Upper lobe of left lung (tissue), 6 donors: ENCODE measurements around the gene RBM15. TPM values are rescaled to one million over a fixed set of nuclear protein-coding genes. Genes with fewer than 3 reads are reported as not detected.
A peak's percentile ranks its signal among the peaks of the same experiment; 100 is the strongest.

ENCODE experiments used
- ATAC-seq, 2 donors: fragments of 200-7000 bp; cut with Tn5 transposase; one replicate each; pipeline ENCODE4 v1.9.1; 2022; ENCODE audit warnings: mild to moderate bottlenecking in 2 of 2, moderate library complexity in 2 of 2; ENCODE audit not compliant: low FRiP score in 2 of 2
- DNase-seq, 2 donors: peaks; one replicate each; pipeline ENCODE4 v3.0.0-alpha.2; 2019 to 2020
- H3K27ac ChIP-seq, 4 donors: fragments of 200-600 bp; sonication (generic); one replicate each; pipeline ENCODE4 v1.5.1; 2016 to 2019
- H3K27me3 ChIP-seq, 4 donors: fragments of 200-600 bp; sonication (generic); one replicate each; pipeline ENCODE4 v1.5.1; 2017 to 2019
- H3K36me3 ChIP-seq, 4 donors: fragments of 200-600 bp; sonication (generic); one replicate each; pipeline ENCODE4 v1.5.1; 2016 to 2019
- H3K4me1 ChIP-seq, 4 donors: fragments of 200-600 bp; sonication (generic); one replicate each; pipeline ENCODE4 v1.5.1; 2018 to 2019
- H3K4me3 ChIP-seq, 4 donors: fragments of 200-600 bp; sonication (generic); one replicate each; pipeline ENCODE4 v1.5.1; 2017 to 2019; ENCODE audit warnings: mild to moderate bottlenecking in 2 of 4, moderate library complexity in 1 of 4
- H3K9me3 ChIP-seq, 4 donors: fragments of 200-600 bp; sonication (generic); one replicate each; pipeline ENCODE4 v1.5.1; 2018 to 2019
- EP300 ChIP-seq, 4 donors: sonication (generic); formaldehyde crosslinking; IDR thresholded peaks; one replicate each; pipeline ENCODE4 v1.5.1; 2017; ENCODE audit warnings: antibody characterized with exemption in 4 of 4, control low read depth in 2 of 4
- POLR2A ChIP-seq, 4 donors: fragments of 450-650 bp; IDR thresholded peaks; one replicate each; pipeline ENCODE4 v1.5.1; 2016 to 2017; ENCODE audit warnings: antibody characterized with exemption in 4 of 4, mild to moderate bottlenecking in 2 of 4
- POLR2AphosphoS5 ChIP-seq, 2 donors: sonication (generic); formaldehyde crosslinking; IDR thresholded peaks; one replicate each; pipeline ENCODE4 v1.5.1; 2017; ENCODE audit warnings: antibody characterized with exemption in 2 of 2
- WGBS, 2 donors: methylation state at CpG; one replicate each; pipeline ENCODE4 v1.1.5; 2017 to 2018; 5-methylcytosine and 5-hydroxymethylcytosine counted together
- total RNA-seq, 6 donors: library from RNA; depleted of rRNA in 4 of 6; stranded (reverse); fragments of >200 nt in 4 of 6; gene quantifications; one replicate each; pipeline versions ENCODE4 v1.1.0 to v1.2.1, GENCODE V29; 2016 to 2021
- TF ChIP-seq, protein P1 (sequence below), 6 experiments: fragments of 450-650 bp in 4 of 6; fragments of 200-600 bp in 2 of 6; sonication (generic) in 2 of 6; IDR thresholded peaks; one replicate each; pipeline ENCODE4 v1.5.1; 2016 to 2019; ENCODE audit warnings: antibody characterized with exemption in 6 of 6
- donor health status: DM: no; HTN: no; CAD: no; lungs with moderate emphysema.
- donor health status: DM: no; HTN: yes; CAD: no; lungs with severe emphysema.

RBM15 gene
- total RNA-seq, 6 donors from 2014 or later: 20.7 to 85.9 (median 36.2) TPM

DNA sequence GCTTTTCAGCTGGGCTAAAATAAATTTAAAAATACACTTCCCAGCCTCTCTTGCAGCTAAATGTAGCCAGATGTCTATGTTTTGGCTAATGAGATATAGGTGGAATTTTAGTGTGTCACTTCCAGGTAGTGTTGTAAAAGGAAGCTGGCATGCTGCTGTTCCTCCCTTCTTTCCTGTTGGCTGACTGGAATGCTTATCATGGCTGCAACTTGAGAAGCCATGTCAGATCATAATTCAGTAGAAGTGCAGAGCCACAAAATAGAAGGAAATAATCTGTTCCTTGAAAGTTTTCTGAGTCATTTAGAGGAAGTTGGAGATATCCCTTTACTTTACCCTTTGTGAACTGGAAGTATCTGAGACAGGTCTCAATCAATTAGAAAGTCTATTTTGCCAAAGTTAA, 10.9 kb upstream of the RBM15 start:
- Histone ChIP-seq H3K36me3 (no peaks in the 10 kb centered on the region), H3K27me3 (no peaks in the 10 kb centered on the region), H3K4me1 (no peaks in the 10 kb centered on the region), H3K9me3 (no peaks in the 10 kb centered on the region), H3K27ac (no peak overlapping the region), H3K4me3 (no peak overlapping the region)
- no peak for ATAC-seq
- TF ChIP-seq EP300 (IDR thresholded peaks at IDR 0.05): no peak
- no peak for TF ChIP-seq POLR2A (IDR thresholded peaks at IDR 0.05)
- TF ChIP-seq POLR2AphosphoS5 (IDR thresholded peaks at IDR 0.05): no peak
- TF ChIP-seq, protein P1, sequence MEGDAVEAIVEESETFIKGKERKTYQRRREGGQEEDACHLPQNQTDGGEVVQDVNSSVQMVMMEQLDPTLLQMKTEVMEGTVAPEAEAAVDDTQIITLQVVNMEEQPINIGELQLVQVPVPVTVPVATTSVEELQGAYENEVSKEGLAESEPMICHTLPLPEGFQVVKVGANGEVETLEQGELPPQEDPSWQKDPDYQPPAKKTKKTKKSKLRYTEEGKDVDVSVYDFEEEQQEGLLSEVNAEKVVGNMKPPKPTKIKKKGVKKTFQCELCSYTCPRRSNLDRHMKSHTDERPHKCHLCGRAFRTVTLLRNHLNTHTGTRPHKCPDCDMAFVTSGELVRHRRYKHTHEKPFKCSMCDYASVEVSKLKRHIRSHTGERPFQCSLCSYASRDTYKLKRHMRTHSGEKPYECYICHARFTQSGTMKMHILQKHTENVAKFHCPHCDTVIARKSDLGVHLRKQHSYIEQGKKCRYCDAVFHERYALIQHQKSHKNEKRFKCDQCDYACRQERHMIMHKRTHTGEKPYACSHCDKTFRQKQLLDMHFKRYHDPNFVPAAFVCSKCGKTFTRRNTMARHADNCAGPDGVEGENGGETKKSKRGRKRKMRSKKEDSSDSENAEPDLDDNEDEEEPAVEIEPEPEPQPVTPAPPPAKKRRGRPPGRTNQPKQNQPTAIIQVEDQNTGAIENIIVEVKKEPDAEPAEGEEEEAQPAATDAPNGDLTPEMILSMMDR (IDR thresholded peaks at IDR 0.05): no peak
- DNase-seq: no peak

GRCh38 chr1:110328700-110329099, 10.5 kb upstream of the RBM15 start:
- ATAC-seq (no peak), DNase-seq (no peak)
- Histone ChIP-seq H3K27ac (no peak overlapping the region), H3K27me3 (no peaks in the 10 kb centered on the region), H3K9me3 (no peaks in the 10 kb centered on the region), H3K4me1 (no peaks in the 10 kb centered on the region), H3K36me3 (no peaks in the 10 kb centered on the region), H3K4me3 (no peak overlapping the region)
- TF ChIP-seq, protein P1 (IDR thresholded peaks at IDR 0.05): no peak
- TF ChIP-seq EP300 (IDR thresholded peaks at IDR 0.05) (no peak), POLR2AphosphoS5 (IDR thresholded peaks at IDR 0.05) (no peak), POLR2A (IDR thresholded peaks at IDR 0.05) (no peak)
- 92 to 93% methylated on average over 3 of the region's 3 CpGs for WGBS, 2 donors

DNA sequence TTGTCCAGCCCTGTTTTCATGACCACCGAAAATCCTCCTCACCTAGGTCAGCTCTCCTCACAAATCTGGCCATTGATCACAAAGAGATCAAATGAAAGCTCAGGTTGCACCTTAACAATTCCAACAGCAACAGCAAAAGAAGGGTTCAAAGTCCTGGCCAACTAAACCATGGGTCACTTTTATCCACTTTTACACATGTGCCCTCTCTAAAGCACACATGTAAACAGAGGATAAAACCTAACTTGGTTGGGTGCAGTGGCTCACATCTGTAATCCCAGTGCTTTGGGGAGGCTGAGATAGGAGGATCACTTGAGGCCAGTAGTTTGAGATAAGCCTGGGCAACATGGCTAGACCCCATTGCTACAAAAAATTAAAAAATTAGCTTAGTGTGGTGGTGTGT, 3.9 kb upstream of the RBM15 start:
- H3K4me3 ChIP-seq: no peak overlapping the region
- H3K36me3 ChIP-seq: no peaks in the 10 kb centered on the region
- H3K9me3 ChIP-seq: no peaks in the 10 kb centered on the region
- TF ChIP-seq POLR2A (IDR thresholded peaks at IDR 0.05) (no peak), POLR2AphosphoS5 (IDR thresholded peaks at IDR 0.05) (no peak), EP300 (IDR thresholded peaks at IDR 0.05) (no peak)
- TF ChIP-seq, protein P1 (IDR thresholded peaks at IDR 0.05): no peak
- DNase-seq (no peak), ATAC-seq (no peak)
- H3K4me1 ChIP-seq: peaks cover 12 to 18% (median 13%) of the 10 kb centered on the region in 4 donors
- H3K27me3 ChIP-seq: no peaks in the 10 kb centered on the region
- no peak overlapping the region for H3K27ac ChIP-seq
- 86 to 91% methylated on average over 1 of the region's 1 CpG for WGBS, 2 donors

DNA sequence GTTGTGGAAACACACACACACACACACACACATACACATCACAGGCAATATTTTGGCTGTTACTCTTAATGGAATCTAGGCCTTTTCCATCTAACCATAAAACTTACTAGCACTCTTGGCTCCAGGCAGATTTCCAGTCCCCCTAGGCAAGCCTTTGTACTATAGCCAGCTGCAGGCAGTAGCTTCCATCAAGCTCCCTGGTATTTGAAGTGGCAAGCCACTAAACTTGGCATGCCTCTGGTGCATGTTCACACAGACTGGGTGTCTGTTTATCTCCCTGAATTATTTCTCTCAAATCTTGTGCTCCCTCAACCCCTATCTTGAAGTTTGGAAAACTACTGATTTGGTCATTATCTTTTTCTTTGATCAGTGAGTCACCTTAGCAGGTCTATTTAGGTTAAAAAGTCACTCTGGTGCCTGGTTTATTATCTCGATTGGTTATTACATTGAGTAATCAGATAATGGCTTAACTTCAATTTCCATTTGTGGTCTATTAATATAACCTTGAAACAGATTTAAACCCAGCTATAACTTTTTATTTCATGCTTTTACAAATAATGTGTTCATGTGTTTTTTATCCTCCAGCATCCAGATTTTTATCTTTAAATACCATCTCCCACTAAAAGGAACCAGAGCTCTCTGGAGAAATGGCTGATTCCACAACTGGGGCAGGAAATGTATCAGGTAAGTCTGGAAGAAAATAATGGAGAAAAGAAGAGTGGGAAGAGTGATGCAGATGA, 2.7 kb upstream of the RBM15 start:
- Histone ChIP-seq H3K4me3 (no peak overlapping the region), H3K9me3 (no peaks in the 10 kb centered on the region), H3K27me3 (no peaks in the 10 kb centered on the region), H3K36me3 (peaks cover 0 to 10% (median 8%) of the 10 kb centered on the region in 4 donors), H3K27ac (peak overlapping the region in 1 of 4 donors; percentile 97), H3K4me1 (peaks cover 24 to 30% (median 25%) of the 10 kb centered on the region in 4 donors)
- ATAC-seq (no peak), DNase-seq (no peak)
- 36 to 64% methylated on average over 1 of the region's 1 CpG for WGBS, 2 donors
- TF ChIP-seq POLR2A (IDR thresholded peaks at IDR 0.05): no peak
- no peak for TF ChIP-seq POLR2AphosphoS5 (IDR thresholded peaks at IDR 0.05)
- TF ChIP-seq EP300 (IDR thresholded peaks at IDR 0.05): no peak
- TF ChIP-seq, protein P1 (IDR thresholded peaks at IDR 0.05): no peak
